HG03457 (cell line): ENCODE data around the gene MRPL11.

Source experiments
- ATAC-seq: cut with Tn5 transposase; IDR thresholded peaks from one replicate; pipeline ENCODE4 v1.9.1; 2021; ENCODE audit warnings: moderate number of reproducible peaks; ENCODE audit not compliant: unreplicated experiment

MRPL11 gene

DNA sequence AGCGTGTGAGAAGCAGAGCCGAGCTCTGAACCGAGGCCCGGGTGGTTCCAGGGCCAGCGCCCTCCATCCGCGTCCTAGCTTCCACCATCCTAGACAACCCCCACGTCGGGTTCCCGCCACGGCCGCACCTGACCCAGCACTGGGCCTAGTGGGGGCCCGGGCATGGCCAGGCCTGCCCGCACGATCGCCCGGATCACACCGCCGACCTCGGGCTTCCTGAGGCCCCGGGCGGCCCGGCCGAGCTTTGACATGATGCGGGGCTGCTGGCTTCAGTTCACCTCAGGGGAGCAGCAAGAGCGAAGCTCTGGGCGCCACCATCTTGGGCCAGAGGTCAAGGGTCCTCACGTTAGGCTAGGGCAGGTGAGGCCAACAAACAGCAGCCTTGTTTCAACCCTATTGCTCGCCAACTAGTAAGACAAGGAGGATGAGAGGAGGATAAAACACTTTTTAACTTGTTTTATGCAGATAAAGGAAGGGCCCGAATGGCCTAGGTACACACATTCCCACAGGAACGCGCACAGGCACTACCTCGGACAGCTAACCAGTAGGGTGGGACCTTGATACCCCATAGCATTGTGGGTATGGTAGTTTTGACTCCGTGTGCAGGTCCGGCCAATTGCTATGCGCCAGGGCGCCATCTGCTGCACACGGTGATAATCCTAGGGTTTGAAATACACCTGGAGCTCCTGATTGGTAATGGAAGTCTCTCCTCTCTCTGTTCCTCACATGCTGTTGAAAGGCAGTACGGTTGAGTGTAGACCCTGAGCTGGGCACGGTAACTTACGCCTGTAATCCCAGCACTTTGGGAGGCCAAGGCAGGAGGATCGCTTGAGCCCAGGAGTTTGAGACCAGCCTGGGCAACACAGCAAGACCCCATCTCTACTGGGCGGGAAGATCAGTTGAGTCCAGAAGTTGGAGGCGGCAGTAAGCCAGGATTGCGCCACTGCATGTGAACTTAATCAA lies at the start of gene MRPL11:
Gene MRPL11, minus strand, starts transcription at position 345 of the 963 bp plus-strand sequence. Its CDS starts 94 bp downstream, at position 251.
- ATAC-seq, result peak; percentile 87

DNA sequence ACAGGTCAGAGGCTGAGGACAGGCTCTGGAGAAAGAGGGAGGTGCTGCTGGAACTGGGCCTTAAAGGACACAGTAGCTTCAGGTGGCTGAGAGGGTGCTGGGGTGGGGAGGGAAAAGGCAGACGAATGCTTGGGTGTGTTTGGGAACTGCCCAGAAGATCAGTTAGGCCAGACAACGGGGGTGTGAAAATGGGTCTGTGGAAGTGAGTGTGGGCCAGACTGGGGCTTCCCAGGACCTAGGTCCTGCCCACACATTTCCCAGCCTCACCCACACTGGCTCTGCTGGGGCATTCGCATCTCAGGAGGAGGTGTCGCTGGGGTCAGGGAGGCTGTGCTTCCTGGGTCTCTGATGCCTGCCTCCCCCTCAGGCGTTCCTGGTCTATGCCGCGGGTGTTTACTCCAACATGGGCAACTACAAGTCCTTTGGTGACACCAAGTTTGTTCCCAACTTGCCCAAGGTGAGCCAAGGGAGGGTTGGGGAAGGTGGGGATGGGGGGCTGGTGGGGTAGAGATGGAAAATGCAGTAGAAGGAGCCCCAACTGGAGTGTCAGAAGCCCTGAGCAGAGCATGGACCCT lies 46.2 kb upstream of the MRPL11 start:
- no peak for ATAC-seq

DNA sequence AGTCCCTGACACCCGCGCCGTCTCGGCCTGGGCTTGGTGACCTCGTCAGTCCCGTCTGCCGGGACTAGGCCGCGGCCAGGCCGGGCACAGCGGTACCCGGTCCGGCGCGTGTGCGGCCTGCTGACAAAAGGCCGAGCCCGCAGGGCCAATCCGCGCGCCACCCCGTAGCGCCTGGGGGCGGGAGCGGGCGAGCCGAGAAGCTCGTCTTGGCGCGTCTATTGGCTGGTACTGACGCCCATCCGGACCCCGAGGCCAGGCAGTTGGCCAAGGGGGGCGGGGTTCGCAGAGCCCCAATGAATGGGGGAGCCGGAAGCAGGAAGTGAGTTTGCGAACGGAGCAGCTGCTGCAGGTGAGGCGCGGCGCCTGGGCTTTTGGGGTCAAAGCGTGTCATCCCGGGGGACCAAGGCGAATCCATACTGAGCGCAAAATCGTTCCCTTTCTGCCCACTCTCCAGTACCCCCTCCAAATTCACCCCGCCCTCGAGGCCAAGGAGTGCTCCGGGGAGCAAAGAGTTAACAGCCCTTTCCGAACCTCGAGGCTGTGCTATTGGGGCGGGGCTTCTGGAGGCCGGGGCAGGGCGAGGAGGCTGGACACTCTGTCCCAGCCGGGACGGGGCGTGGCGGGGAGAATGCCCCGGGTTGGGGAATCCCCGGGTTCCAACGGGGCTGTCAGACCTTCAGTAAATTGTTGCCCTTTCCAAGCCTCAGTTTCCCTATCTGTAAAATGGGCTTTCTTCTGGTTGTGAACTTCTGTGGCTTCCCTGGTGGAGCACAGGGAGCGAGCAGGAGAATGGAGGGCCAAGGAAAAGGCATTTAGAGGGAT lies 41.7 kb upstream of the MRPL11 start, which contains the start of gene DPP3:
Gene DPP3, plus strand, starts transcription at position 318 of the 822 bp plus-strand sequence. CDS start 1,767 bp downstream, outside the sequence.
- ATAC-seq, result peak; percentile 69

DNA sequence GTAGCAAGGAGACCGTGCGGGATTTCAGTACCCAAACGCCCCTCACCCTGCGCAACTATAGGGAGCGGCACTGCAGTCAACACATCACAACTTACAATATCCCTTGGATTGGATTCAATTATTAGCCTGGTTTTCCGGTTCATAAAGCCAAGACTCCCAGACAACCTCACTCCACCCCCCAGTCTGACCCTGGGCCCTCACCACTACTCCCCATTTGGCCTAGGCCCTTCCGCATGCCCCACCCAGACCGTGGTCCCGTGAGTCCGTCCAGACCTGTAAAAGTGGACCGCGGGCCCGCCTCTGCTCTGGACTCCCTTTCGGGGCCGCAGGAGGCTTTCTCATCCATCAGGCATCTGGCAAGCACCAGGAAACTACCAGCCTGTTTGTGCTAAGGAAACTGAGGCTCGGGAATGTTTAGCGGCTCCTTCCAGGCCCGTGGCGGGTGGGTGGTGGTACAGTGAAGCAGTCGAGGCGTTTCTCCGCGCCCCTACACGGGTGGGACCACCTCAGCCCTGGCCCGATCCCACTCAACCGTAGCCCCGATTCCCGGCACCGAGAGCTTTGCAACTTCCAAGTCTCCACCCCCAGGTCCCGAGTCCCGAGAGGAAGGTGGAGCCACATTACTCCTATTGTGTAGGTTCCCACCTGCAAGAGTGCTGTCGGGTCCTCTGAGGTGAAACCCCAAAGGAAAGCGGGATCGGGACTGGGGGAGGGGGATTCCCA lies 40.9 kb upstream of the MRPL11 start:
- ATAC-seq, result no peak

DNA sequence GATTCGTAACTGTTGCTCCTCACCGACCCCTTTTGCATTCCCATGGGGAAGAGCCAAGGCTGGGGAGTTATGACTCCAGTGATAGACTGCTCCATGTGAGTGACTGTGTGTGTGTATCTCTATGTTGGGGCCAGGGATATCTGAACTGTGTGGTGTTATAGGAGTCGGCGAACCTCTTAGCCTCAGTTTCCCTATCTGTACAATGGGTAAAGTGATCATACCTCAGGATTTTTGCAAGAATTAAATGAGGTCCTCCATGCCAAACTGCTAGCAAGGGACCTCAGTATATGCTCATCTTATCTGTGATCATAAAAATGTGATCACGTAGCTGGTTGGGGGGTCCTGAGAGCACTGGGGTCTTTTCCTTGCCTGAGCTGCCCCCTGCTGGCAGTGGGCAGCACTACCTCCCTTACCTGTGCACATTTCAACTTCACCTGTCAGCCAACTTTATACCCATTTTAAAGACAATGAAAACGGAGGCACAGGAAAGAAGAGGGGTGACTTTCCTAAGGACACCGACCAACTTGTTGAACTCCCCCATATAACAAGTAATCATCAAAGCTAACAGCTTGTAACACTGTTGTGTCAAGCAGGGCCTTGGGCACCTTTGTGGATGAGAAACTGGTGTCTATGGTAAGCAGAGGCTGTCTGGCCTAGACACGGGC lies 40.2 kb upstream of the MRPL11 start:
- ATAC-seq, result no peak

DNA sequence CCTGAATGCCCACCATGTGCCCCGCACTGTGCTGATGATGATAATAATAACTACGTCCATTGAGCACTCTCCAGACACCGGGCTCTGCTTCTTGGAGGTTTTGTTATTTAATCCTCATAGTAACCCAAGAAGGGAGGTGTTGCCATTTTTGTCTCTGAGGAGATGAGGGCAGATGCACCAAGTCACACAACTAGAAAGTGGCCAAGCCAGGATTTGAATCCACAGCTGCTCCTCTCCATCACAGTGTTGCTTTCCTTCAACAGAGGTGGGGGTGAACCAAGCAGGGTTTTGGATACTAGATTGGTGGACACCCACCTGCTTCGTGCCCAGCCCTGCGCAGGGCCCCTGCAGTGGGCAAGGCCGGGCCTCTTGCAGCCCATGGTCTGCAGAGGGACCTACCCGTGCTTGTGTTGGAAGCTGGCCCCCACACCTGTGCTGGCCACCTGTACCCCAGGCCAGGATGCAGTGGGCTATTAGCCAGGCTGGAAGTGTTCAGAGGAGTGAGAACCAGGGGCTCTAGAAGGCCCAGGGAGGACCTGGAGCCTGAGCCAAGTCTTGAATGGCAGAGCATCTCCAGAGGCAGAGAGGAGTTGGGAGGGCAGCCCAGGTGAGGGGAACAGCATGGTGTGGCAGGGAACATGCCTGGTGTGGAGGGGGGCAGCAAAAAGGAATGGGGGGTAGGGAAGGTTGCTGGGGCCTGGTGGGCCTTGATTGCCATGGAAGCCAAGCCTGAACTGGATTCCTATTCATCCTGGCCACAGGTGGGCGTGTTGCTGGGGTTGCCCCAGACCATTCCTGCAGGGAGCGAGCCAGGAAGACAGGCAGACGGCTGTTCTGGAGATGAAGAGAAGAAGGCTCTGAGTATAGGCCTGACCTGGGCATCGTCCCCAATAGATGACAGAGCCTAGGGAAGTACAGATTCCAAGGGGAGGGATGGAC lies 38.9 kb upstream of the MRPL11 start:
- ATAC-seq, result no peak

DNA sequence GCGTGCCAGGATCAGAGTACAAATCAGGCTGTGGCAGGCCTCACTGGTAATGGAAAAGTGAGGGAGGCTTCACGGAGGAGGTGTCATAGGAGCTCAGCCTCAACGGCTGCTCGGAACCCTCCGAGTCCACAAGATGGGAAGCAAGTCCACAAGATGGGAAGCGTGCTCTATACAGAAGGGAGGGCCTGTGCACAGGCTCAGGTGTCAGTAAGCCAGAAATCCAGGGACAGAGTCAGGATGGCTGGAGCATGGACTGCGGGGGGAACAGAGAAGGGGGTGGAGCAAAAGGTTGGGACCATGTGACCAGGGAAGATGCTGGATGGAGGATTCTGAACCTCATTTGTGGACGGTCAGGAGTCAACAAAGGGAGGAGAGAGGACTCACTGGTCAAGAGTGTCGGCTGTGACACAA lies 38.2 kb upstream of the MRPL11 start:
- no peak for ATAC-seq

DNA sequence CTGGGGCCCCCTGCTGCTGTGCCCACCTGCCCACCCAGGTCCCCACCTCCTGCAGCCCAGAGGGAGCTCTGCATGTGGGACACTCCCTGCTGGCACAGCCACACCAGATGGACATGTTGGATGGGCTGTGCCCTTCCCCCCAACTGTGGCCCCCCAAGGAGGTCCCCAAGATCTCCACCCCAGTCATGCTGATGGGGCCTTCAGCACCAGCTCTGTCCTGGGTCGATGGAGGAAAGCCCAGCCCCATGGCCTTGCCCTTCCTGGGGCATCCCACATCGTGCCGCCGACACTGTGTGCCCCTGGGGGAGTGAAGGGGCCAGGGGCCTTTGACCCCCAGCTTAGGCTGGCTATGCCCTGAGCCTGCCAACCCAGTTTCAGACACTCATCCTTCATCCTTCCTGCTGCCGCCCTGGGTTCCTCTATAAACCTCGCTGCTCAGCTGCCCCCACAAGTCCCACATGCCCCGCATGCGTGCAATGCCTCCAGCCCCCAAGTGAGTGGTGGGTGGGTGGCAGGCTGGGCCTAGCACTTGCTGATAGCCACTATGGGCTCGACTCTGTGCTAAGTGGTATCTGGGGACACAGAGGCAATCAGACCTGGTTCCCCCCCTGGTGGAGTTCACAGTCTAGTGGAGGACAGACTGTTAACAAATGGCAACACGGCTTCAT lies 37.7 kb upstream of the MRPL11 start:
- ATAC-seq, result no peak

DNA sequence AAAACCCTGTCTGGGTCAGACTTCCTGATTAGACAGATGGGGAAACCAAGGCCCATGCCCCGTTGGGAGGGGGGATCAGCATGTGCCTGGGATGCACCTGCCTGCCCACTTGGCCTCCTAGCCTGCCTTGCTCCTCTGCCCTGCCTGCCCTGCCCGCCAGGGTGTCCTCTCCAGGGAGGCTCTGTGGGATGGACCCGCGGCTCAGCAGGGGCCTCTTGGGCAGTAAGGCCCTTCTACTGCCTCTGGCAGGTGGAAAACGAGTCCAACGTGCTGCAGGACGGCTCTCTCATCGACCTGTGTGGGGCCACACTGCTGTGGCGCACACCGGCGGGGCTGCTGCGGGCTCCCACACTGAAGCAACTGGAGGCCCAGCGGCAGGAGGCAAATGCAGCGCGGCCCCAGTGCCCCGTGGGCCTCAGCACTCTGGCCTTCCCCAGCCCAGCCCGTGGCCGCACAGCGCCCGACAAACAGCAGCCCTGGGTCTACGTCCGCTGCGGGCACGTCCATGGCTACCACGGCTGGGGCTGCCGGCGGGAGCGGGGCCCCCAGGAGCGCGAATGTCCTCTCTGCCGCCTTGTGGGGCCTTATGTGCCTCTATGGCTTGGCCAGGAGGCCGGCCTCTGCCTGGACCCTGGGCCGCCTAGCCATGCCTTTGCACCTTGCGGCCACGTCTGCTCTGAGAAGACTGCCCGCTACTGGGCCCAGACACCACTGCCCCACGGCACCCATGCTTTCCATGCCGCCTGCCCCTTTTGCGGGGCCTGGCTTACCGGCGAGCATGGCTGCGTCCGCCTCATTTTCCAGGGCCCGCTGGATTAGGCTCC lies 36.9 kb upstream of the MRPL11 start:
- ATAC-seq, result no peak

DNA sequence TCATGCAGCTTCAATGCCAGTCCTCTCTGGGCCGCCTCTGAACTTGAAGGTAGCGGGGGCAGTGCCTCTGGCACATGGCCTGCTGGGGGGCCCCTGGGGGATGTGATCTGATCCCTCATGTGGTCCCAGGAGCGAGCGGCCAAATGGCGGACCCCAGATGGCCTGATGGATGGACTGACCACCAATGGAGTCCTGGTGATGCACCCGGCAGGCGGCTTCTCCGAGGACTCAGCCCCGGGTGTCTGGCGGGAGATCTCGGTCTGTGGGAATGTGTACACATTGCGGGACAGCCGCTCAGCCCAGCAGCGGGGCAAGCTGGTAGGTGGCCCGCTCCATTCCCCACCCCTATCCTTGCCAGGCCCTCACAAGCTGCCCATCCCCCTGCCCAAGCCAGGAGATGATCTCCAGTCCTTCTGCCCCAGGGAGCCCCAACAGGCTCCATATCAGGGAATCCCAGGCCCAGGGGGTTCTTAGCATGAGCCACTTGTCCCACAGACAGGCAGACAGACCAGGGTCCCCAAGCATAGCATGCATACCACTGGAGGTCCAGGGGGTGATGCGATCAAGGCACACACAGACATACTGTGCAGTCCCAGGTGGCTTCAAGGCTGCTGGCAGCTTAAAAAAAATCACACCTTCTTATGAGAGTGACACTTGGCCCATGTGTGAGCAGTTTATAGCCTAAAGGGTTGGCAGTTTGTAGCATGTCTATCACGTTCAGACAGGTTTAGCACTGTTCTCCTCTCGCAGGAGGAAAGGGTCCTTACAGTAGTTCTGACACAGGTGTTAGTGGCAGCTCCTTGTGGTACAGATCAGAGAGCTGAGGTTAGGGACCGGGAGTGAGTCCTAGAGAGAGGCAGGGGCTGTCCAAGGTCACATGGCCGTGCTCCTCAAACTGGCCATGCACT lies 35.2 kb upstream of the MRPL11 start:
- no peak for ATAC-seq

DNA sequence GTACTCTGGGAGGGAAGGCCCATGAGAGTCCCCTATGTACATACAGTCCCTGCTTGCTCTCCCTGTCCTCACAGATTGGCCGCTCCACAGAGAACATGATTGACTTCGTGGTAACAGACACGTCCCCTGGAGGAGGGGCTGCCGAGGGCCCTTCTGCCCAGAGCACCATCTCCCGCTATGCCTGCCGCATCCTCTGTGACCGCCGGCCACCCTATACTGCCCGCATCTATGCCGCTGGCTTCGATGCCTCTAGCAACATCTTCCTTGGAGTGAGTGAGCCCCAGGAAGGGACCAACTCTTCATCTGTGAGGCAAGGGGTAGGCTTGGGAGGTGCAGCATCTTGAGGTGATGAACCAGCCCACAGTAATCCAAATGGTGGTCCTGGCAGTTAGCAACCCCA lies 34.5 kb upstream of the MRPL11 start:
- no peak for ATAC-seq

DNA sequence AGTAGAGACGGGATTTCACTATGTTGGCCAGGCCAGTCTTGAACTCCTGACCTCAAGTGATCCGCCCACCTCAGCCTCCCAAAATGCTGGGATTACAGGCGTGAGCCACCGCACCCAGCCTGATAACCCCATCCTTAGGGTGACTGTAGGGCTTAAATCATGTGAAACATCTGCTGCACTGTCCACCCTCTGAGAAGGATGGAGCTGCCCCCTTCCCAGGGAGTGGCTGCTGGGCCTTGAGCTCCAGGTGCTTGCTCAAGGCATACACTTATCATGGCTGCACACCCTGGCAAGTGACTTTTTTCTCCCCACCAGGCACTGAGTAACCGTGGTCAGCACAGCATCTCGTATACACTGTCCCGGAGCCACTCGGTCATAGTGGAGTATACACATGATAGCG lies 33.4 kb upstream of the MRPL11 start:
- ATAC-seq, result no peak

DNA sequence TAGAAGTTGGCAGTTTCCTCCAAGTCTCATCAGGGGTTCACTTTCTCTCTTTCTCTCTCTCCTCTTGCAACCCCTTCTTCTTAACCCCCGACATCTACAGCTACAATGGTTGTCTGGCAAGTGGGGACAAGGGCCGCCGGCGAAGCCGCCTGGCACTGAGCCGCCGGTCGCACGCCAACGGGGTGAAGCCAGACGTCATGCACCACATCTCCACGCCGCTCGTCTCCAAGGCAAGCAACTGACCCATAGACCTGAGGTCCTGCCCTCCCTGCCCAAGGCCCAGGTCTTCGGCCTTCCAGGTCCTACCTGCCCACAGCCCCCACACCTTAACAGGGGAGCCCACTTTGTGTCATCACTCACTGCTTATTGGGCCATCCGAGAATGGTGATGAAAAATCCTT lies 32.5 kb upstream of the MRPL11 start:
- no peak for ATAC-seq

DNA sequence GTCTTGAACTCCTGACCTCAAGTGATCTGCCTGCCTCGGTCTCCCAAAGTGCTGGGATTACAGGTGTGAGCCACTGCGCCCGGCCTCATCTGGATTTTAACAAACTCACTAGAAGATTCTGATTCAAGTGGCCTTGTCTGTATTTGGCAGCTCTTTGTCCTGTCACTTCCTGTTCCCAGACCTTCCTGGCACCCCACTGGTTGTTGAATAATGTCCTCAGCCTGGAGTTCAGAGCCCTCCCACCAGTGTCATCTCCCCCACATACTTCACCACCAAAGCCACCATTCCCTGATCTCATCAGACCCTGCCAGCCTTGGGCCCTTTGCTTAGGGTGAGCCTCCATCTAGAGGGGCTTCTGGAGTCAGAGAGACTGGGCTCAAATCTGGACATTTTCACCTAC lies 31.4 kb upstream of the MRPL11 start:
- no peak for ATAC-seq

DNA sequence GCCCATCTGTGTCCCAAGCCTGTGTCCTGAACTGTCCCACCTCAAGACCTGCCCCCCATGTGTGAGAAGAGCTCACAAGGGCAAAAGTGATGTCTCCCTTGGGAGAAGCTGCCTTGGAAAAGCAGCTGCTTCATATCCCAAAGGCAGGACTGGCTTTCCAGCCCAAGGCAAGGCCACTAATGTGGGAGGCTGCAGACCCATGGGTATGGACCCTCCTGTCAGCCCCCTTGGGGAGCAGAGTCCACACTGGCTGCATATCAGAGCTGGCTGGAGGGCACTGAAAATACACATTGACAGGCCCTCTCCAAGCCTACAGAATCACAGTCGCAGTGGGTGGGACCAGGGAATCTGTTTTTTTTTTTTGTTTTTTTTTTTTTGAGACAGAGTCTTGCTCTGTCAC lies 30.8 kb upstream of the MRPL11 start:
- no peak for ATAC-seq

DNA sequence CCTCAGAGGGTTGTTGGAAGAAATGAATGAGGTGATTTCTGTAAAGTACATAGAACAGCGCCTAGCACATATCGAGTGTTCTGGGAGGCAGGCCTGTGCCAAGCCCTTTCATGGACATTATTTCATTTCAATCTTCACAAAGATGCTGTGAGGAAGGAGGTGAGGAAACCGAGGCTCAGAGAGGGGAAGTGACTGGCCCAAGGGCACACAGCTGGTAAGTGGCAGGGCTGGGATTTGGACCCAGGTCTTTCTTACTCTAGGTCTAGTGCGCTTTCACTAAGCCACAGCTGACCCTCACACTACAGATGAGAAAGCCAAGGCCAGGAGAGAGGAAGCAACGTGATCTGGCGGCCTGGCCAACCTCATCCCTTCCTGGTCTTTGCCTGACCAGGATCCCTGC lies 30.0 kb upstream of the MRPL11 start:
- ATAC-seq, result no peak

DNA sequence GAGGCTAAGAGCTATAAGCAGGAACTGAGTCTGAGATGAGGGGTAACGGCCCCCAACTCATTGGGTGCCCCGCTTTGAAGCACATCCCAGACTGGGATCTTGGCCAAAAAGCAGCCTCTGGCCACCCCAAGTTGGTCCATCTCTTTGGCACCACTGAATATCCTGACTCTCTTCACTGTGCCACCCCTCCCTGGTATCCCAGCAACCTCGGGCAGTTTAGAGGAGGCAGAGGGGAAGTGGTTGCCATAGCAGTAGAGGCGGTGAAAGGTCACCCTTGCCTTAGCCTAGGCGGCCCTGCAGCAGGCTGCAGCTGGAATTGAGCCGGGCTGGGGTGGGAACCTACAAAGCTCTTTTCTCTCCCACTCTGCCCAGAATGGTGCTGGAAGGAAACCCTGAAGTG lies 29.1 kb upstream of the MRPL11 start:
- ATAC-seq, result no peak
